Mononuclear cell (primary cell): ENCODE data around the gene TUNAR. TPM values are rescaled to one million over a fixed set of nuclear protein-coding genes. Genes with fewer than 3 reads are reported as not detected.
"Not testable (repeated sequence)": the region's sequence is repeated elsewhere in the genome, so short reads cannot be mapped to it uniquely, and the experiment has no call there.

Experiments used
- H3K27me3 ChIP-seq: 2 replicates; pipeline ENCODE4 v1.6.0; 2011; ENCODE audit warnings: low read length, control low read depth; ENCODE audit not compliant: insufficient read depth
- H3K4me1 ChIP-seq: 2 replicates; pipeline ENCODE4 v1.5.1; 2011; ENCODE audit warnings: mild to moderate bottlenecking, low read length, control low read depth; ENCODE audit not compliant: insufficient read depth
- H3K4me3 ChIP-seq: 2 replicates; pipeline ENCODE4 v1.5.1; 2011; ENCODE audit warnings: mild to moderate bottlenecking, low read length, moderate library complexity
- H3K9me3 ChIP-seq: 2 replicates; pipeline ENCODE4 v1.5.1; 2011; ENCODE audit warnings: low read depth, mild to moderate bottlenecking, control low read depth, low read length
- total RNA-seq: library from RNA; depleted of rRNA; stranded (reverse); fragments of >200 nt; gene quantifications from one replicate; pipeline ENCODE4 v1.2.3, GENCODE V29; 2012

Gene TUNAR
- total RNA-seq, 1 donor, result 0.21 TPM

DNA sequence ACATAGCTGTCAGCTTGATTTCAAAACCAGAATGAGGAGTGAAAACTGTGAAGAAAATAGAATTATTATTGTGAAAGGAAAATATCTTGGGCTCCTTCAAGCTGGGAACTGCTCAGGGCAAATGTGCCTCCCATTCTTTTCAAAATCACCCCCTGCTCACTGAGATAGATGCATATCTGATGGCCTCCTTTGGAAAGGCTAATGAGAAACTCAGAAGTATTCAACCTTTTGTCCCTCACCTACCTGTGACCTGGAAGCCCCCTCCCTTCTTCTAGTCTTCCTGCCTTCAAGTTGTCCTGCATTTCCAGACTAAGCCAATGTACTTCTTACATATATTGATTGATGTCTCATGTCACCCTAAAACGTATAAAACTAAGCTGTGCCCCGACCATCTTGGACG is 81.5 kb downstream of the TUNAR start:
- Histone ChIP-seq H3K4me3 (no peak overlapping the region), H3K27me3 (no peaks in the 10 kb centered on the region), H3K9me3 (no peaks in the 10 kb centered on the region), H3K4me1 (no peaks in the 10 kb centered on the region)

DNA sequence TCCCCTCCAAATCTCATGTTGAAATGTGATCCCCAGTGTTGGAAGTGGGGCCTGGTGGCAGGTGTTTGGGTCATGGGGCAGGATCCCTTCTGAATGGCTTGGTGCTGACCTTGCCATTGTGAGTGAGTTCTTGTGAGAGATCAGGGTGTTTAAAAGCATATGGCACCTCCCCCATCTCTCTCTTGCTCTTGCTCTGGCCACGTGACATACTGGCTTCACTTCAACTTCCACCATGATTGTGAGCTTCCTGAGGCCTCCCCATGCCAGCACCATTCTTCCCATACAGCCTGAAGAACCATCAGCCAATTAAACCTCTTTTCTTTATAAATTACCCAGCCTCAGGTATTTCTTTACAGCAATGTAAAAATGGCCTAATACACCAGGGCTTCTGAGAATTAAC is 82.7 kb downstream of the TUNAR start:
- H3K4me3 ChIP-seq, result no peak overlapping the region
- no peaks in the 10 kb centered on the region for H3K27me3 ChIP-seq
- H3K9me3 ChIP-seq, result no peaks in the 10 kb centered on the region
- H3K4me1 ChIP-seq, result no peaks in the 10 kb centered on the region

DNA sequence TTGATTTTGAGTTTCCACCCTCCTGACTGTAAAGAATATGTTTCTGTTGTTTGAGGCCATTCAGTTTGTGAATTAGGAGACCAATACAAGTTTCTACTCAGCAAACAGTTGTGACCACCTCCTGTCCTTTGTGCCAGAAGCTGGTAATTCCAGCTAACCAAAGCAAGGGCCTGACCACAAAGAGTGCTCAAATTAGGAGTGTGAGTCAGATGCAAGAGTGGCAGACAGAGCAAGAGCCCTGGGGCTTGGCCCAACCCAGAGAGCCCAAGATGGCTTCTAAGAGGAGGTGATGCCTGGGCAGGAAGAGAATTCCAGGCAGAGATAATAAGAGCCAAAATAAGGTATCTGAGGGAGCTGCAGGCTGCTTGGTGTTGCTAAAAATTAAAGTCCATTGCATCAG is 84.8 kb downstream of the TUNAR start:
- Histone ChIP-seq H3K27me3 (no peaks in the 10 kb centered on the region), H3K4me3 (no peak overlapping the region), H3K4me1 (no peaks in the 10 kb centered on the region), H3K9me3 (no peaks in the 10 kb centered on the region)

DNA sequence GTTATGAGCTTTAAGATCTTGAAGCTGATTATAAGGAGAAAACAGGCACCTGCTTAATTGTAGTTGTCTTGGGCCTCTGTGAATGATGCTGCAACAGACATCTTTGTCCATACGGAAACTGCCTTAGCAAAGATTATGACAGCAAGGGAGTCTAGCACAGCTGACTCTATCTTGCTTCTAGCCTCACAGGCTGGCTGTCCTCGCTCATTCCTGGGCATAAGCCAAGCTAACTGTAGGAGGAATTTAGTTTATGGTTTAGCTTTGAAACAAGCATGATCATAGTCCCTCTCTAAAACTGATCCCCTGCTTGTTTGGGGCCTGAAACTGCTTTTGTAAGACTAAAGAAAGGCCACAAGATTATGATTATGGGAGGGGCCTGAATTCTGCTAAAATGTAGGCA is 88.3 kb downstream of the TUNAR start:
- no peak overlapping the region for H3K4me3 ChIP-seq
- no peaks in the 10 kb centered on the region for H3K27me3 ChIP-seq
- no peaks in the 10 kb centered on the region for H3K9me3 ChIP-seq
- H3K4me1 ChIP-seq, result no peaks in the 10 kb centered on the region

DNA sequence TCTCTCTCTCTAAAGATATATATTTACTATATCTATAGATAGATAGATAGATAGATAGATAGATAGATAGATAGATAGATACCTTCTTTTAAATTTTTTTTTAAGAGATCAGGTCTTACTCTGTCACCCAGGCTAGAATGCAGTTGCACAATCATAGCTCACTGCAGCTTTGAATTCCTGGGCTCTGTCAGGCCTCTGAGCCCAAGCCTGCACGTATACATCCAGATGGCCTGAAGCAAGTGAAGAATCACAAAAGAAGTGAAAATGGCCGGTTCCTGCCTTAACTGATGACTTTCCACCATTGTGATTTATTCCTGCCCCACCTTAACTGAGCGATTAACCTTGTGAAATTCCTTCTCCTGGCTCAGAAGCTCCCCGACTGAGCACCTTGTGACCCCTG is 91.4 kb downstream of the TUNAR start:
- H3K9me3 ChIP-seq, H3K4me1 ChIP-seq, H3K27me3 ChIP-seq, H3K4me3 ChIP-seq: not testable (repeated sequence)

Other genes starting within 250 kb of the TUNAR start
- 0.21 TPM for gene TCL1B, start 190.4 kb upstream of the TUNAR start, total RNA-seq
- gene TCL1A, start 162.7 kb upstream of the TUNAR start, total RNA-seq, result 3.0 TPM
- 1.0 TPM for gene C14orf132, start 162.5 kb downstream of the TUNAR start, total RNA-seq